Neural cell (in vitro differentiated cells): ENCODE results near the gene CACNA2D4. TPM values are rescaled to one million over a fixed set of nuclear protein-coding genes. Genes with fewer than 3 reads are reported as not detected.

Source experiments
- H2AFZ ChIP-seq: fragments of 200-600, 300-800 bp; sonication (generic), shearing (Covaris generic); 2 replicates; pipeline ENCODE4 v1.6.0; 2014; ENCODE audit warnings: low read depth, mild to moderate bottlenecking, antibody characterized with exemption, low read length, moderate library complexity
- H3F3A ChIP-seq: fragments of 200-600 bp; shearing (Covaris generic); 2 replicates; pipeline ENCODE4 v1.6.1; 2016; ENCODE audit warnings: mild to moderate bottlenecking, moderate library complexity, mixed read lengths, antibody characterized with exemption, low read length; ENCODE audit not compliant: insufficient read depth, poor library complexity, severe bottlenecking
- H3K27ac ChIP-seq: fragments of 200-600, 300-800 bp; sonication (generic), shearing (Covaris generic); 2 replicates; pipeline ENCODE4 v1.5.1; 2014; ENCODE audit warnings: mild to moderate bottlenecking, low read length, moderate library complexity
- H3K27me3 ChIP-seq: fragments of 300-800, 200-600 bp; sonication (generic), shearing (Covaris generic); 2 replicates; pipeline ENCODE4 v1.6.0; 2014; ENCODE audit warnings: mild to moderate bottlenecking, low read depth, low read length, moderate library complexity; ENCODE audit not compliant: insufficient read depth
- H3K36me3 ChIP-seq: fragments of 300-800, 200-600 bp; sonication (generic), shearing (Covaris generic); 2 replicates; pipeline ENCODE4 v1.5.1; 2014; ENCODE audit warnings: mild to moderate bottlenecking, antibody characterized with exemption, low read length, moderate library complexity; ENCODE audit not compliant: insufficient read depth
- H3K4me2 ChIP-seq: fragments of 300-800, 200-600 bp; sonication (generic), shearing (Covaris generic); 2 replicates; pipeline ENCODE4 v1.6.0; 2014; ENCODE audit warnings: mild to moderate bottlenecking, low read length
- H3K4me3 ChIP-seq: fragments of 300-800, 200-600 bp; sonication (generic), shearing (Covaris generic); 2 replicates; pipeline ENCODE4 v1.5.1; 2014; ENCODE audit warnings: mild to moderate bottlenecking, low read length, moderate library complexity
- H3K79me2 ChIP-seq: fragments of 200-600 bp; shearing (Covaris generic); replicated peaks from 2 replicates; pipeline ENCODE4 v1.6.0; 2014; ENCODE audit warnings: mild to moderate bottlenecking, low read length, moderate library complexity; ENCODE audit not compliant: insufficient read depth
- H3K9ac ChIP-seq: fragments of 300-800, 200-600 bp; sonication (generic), shearing (Covaris generic); 2 replicates; pipeline ENCODE4 v1.6.1; 2016; ENCODE audit warnings: mild to moderate bottlenecking, low read length, mixed read lengths
- H3K9me2 ChIP-seq: fragments of 200-600 bp; shearing (Covaris generic); 2 replicates; pipeline ENCODE4 v1.6.1; 2016; ENCODE audit warnings: mild to moderate bottlenecking, low read length, mixed read lengths; ENCODE audit not compliant: insufficient read depth
- H3K9me3 ChIP-seq: fragments of 200-600, 300-800 bp; sonication (generic), shearing (Covaris generic); 2 replicates; pipeline ENCODE4 v1.6.1; 2016; ENCODE audit warnings: mild to moderate bottlenecking, mixed run types, low read length, moderate library complexity, mixed read lengths
- H4K20me1 ChIP-seq: fragments of 200-600 bp; shearing (Covaris generic); 2 replicates; pipeline ENCODE4 v1.6.1; 2016; ENCODE audit warnings: mild to moderate bottlenecking, mixed run types; ENCODE audit not compliant: insufficient read depth
- EP300 ChIP-seq: fragments of 450-650 bp; conservative IDR thresholded peaks from 2 replicates; pipeline ENCODE4 v1.6.1; 2014; ENCODE audit warnings: antibody characterized with exemption, mild to moderate bottlenecking, moderate library complexity; ENCODE audit not compliant: poor library complexity, severe bottlenecking
- EZH2 ChIP-seq: fragments of 200-600, 300-800 bp; shearing (Covaris generic), sonication (generic); IDR thresholded peaks from 2 replicates; pipeline ENCODE4 v1.6.1; 2014; ENCODE audit warnings: antibody characterized with exemption, low read length, borderline replicate concordance, mild to moderate bottlenecking; ENCODE audit not compliant: insufficient read depth, poor library complexity, severe bottlenecking
- MXI1 ChIP-seq: fragments of 450-650 bp; conservative IDR thresholded peaks from 2 replicates; pipeline ENCODE4 v1.6.1; 2014; ENCODE audit warnings: antibody characterized with exemption, mild to moderate bottlenecking; ENCODE audit not compliant: poor library complexity, severe bottlenecking
- POLR2AphosphoS5 ChIP-seq: IDR thresholded peaks from 2 replicates; pipeline ENCODE4 v1.6.1; 2012
- RAD21 ChIP-seq: fragments of 450-650 bp; conservative IDR thresholded peaks from 2 replicates; pipeline ENCODE4 v1.6.1; 2014; ENCODE audit warnings: antibody characterized with exemption, mild to moderate bottlenecking, moderate library complexity
- TAF1 ChIP-seq: IDR thresholded peaks from 2 replicates; pipeline ENCODE4 v1.6.1; 2012; ENCODE audit warnings: low read depth
- polyA plus RNA-seq: library from polyadenylated mRNA; depleted of rRNA; stranded (reverse); fragments of >200 nt; gene quantifications from 2 replicates; pipeline ENCODE4 v1.2.3, GENCODE V29; 2014
- TF ChIP-seq, protein P1 (sequence below): IDR thresholded peaks from 2 replicates; pipeline ENCODE4 v1.6.1; 2012; ENCODE audit warnings: borderline replicate concordance

Gene CACNA2D4
- polyA plus RNA-seq, 1 donor from 2014 or later, result not detected

DNA sequence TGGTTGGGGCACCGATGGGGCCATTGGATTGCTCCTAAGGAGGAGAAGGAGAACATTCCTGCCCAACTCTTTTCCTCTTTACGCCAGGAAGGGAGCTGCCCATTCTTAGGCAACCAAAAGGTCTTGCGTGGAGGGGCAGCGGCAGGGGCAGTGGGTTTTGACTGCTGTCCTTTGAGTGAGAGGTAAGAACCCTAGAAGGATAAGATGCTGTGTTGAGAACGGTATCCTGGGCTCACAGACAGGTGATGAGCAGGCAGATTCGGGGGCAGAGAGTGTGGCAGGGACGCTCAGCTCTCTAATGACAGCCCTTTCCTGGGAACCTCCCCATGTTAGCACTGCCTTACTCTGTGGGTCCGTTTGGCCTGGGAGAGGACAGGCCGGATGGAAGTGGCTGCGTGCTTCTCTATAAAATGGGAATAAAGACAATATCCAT is 84.8 kb downstream of the CACNA2D4 start:
- H3K4me3 ChIP-seq, result no peak overlapping the region
- peaks cover 17% of the 10 kb centered on the region for H3K27me3 ChIP-seq
- H3K79me2 ChIP-seq, result no peaks in the 10 kb centered on the region
- no peaks in the 10 kb centered on the region for H3K9me3 ChIP-seq
- no peak for TF ChIP-seq EZH2
- no peak for TF ChIP-seq EP300
- no peak overlapping the region for H3K27ac ChIP-seq
- H3K9ac ChIP-seq, result no peak overlapping the region
- H3K4me2 ChIP-seq, result no peak overlapping the region
- H3K36me3 ChIP-seq, result no peaks in the 10 kb centered on the region
- H4K20me1 ChIP-seq, result no peaks in the 10 kb centered on the region
- no peaks in the 10 kb centered on the region for H3F3A ChIP-seq
- no peak overlapping the region for H2AFZ ChIP-seq
- H3K9me2 ChIP-seq, result no peaks in the 10 kb centered on the region

DNA sequence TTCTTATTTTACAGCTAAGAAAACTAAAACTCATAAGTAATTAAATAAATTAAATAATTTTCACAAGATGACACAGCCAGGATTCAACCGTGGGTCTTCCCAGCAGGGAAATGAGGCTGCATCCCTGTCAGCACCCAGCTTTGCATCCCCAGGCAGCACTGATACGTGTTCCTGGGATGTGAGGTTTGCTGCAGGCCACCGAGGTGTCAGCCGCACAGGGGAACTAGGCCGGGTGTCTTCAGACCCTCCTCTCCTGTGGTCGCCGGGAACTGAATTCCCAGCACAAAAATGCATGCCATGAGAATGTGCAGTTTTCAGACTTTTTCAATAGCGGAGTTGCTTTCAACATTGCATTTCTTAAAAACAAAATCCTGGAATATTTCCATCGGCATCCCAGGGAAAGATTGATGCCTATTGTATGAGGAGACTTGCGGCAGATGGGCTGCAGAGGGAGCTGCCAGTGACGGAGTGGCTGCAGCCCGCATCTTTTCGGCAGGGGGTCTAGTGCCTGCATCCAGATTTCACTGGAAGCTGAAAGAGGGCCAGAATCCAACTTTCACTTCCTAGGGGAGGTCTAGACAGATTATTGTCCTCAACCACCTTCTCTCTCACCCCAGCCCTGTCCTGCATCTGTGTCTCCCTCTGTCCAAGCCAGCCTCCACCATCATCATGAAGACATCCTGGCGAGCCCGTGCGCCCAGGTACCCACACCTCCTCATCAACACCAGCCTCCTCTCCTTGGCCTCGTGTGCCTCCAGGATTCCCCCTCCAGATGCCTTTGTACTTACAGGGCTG is 85.5 kb downstream of the CACNA2D4 start:
- no peaks in the 10 kb centered on the region for H3K9me3 ChIP-seq
- H3K9ac ChIP-seq, result no peak overlapping the region
- H3K4me2 ChIP-seq, result no peak overlapping the region
- H3K79me2 ChIP-seq, result no peaks in the 10 kb centered on the region
- H3K9me2 ChIP-seq, result no peaks in the 10 kb centered on the region
- H3K27me3 ChIP-seq, result peaks cover 17% of the 10 kb centered on the region
- no peak overlapping the region for H3K4me3 ChIP-seq
- no peaks in the 10 kb centered on the region for H4K20me1 ChIP-seq
- H3K27ac ChIP-seq, result no peak overlapping the region
- H2AFZ ChIP-seq, result no peak overlapping the region
- no peaks in the 10 kb centered on the region for H3F3A ChIP-seq
- TF ChIP-seq TAF1 (no peak), MXI1 (no peak), RAD21 (no peak), EZH2 (no peak), POLR2AphosphoS5 (no peak), EP300 (no peak)
- TF ChIP-seq, protein P1, sequence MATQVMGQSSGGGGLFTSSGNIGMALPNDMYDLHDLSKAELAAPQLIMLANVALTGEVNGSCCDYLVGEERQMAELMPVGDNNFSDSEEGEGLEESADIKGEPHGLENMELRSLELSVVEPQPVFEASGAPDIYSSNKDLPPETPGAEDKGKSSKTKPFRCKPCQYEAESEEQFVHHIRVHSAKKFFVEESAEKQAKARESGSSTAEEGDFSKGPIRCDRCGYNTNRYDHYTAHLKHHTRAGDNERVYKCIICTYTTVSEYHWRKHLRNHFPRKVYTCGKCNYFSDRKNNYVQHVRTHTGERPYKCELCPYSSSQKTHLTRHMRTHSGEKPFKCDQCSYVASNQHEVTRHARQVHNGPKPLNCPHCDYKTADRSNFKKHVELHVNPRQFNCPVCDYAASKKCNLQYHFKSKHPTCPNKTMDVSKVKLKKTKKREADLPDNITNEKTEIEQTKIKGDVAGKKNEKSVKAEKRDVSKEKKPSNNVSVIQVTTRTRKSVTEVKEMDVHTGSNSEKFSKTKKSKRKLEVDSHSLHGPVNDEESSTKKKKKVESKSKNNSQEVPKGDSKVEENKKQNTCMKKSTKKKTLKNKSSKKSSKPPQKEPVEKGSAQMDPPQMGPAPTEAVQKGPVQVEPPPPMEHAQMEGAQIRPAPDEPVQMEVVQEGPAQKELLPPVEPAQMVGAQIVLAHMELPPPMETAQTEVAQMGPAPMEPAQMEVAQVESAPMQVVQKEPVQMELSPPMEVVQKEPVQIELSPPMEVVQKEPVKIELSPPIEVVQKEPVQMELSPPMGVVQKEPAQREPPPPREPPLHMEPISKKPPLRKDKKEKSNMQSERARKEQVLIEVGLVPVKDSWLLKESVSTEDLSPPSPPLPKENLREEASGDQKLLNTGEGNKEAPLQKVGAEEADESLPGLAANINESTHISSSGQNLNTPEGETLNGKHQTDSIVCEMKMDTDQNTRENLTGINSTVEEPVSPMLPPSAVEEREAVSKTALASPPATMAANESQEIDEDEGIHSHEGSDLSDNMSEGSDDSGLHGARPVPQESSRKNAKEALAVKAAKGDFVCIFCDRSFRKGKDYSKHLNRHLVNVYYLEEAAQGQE, result no peak
- H3K36me3 ChIP-seq, result no peaks in the 10 kb centered on the region

DNA sequence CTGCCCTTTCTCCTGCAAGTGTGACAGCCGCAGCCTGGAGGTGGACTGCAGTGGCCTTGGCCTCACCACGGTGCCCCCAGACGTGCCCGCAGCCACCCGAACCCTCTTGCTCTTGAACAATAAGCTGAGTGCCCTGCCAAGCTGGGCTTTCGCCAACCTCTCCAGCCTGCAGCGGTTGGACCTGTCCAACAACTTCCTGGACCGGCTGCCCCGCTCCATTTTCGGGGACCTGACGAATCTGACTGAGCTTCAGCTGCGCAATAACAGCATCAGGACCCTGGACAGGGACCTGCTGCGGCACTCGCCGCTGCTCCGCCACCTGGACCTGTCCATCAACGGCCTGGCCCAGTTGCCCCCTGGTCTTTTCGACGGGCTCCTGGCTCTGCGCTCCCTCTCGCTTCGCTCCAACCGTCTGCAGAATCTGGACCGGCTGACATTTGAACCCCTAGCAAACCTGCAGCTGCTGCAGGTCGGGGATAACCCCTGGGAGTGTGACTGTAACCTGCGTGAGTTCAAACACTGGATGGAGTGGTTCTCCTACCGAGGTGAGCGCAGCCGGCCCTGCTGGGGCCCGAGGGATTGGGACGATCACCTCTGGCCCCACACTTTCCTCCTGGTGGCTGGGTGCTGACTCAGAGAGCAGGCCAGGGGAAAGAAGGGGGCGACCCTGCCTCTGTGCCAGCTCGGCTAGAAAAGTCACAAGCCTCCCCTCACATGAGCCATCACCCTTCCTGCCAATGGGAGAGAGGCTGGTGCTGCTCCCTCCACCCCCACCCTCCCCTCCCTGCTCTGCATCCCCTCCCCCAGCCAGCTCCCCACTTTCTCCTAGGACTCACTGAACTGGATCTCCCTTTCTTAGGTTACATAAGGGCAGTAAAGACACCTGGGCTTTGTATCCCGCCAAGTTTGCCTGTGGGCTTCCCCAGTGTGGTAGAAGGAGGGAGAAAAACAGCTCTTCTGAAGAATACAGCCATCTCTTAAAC is 87.2 kb downstream of the CACNA2D4 start:
- no peak overlapping the region for H2AFZ ChIP-seq
- H3K9me3 ChIP-seq, result no peaks in the 10 kb centered on the region
- H3K4me2 ChIP-seq, result no peak overlapping the region
- no peak overlapping the region for H3K4me3 ChIP-seq
- H3K36me3 ChIP-seq, result no peaks in the 10 kb centered on the region
- TF ChIP-seq, protein P1, result peak; percentile 38
- TF ChIP-seq POLR2AphosphoS5 (no peak), TAF1 (no peak), RAD21 (no peak)
- no peaks in the 10 kb centered on the region for H3K9me2 ChIP-seq
- no peaks in the 10 kb centered on the region for H3F3A ChIP-seq
- no peaks in the 10 kb centered on the region for H4K20me1 ChIP-seq
- H3K79me2 ChIP-seq, result no peaks in the 10 kb centered on the region
- no peak overlapping the region for H3K9ac ChIP-seq
- H3K27me3 ChIP-seq, result peaks cover 17% of the 10 kb centered on the region
- H3K27ac ChIP-seq, result no peak overlapping the region
